ENCODE data around the gene NR1H3.
A peak's percentile ranks its signal among the peaks of the same experiment; 100 is the strongest.

The NR1H3 gene

GRCh38 chr11:47247502-47247901 is 10.3 kb upstream of the NR1H3 start:
- H3K27ac Mint-ChIP-seq = no peak overlapping the region
- no peaks in the 10 kb centered on the region for H3K9me3 Mint-ChIP-seq
- no peak for TF ChIP-seq CTCF (IDR thresholded peaks at IDR 0.05; ENCODE audit: unreplicated experiment in 3 of 3)
- peak overlapping the region; percentile 93 to 99 (median 99) for H3K4me3 Mint-ChIP-seq
- H3K27me3 Mint-ChIP-seq (ENCODE audit: low read depth) = no peaks in the 10 kb centered on the region
- peaks cover 20% of the 10 kb centered on the region for H3K4me1 Mint-ChIP-seq
- peaks cover 29% of the 10 kb centered on the region for H3K36me3 Mint-ChIP-seq (ENCODE audit: low read depth)

GRCh38 chr11:47248304-47248663 is 9.5 kb upstream of the NR1H3 start:
- Mint-ChIP-seq H3K9me3 (no peaks in the 10 kb centered on the region), H3K27ac (peak overlapping the region; percentile 100), H3K4me1 (peaks cover 22% of the 10 kb centered on the region), H3K36me3 (ENCODE audit: low read depth) (peaks cover 21% of the 10 kb centered on the region), H3K27me3 (ENCODE audit: low read depth) (no peaks in the 10 kb centered on the region), H3K4me3 (peak overlapping the region; percentile 93 to 99 (median 99))
- no peak for TF ChIP-seq CTCF (IDR thresholded peaks at IDR 0.05; ENCODE audit: unreplicated experiment in 3 of 3)

- Mint-ChIP-seq H3K27ac (peak within 1 kb of the TSS; percentile 100), H3K4me1 (peaks cover 28% of the 10 kb centered on the region), H3K27me3 (ENCODE audit: low read depth) (no peaks in the 10 kb centered on the region), H3K4me3 (peak within 1 kb of the TSS; percentile 93 to 99 (median 99)), H3K36me3 (ENCODE audit: low read depth) (peaks cover 17% of the 10 kb centered on the region), H3K9me3 (no peaks in the 10 kb centered on the region)
- TF ChIP-seq CTCF (IDR thresholded peaks at IDR 0.05; ENCODE audit: unreplicated experiment in 3 of 3) = peak in 2 of 3 experiments; percentile 20 to 25
These were observed 9.0 kb upstream of the NR1H3 start, which contains the start of gene ACP2 for GRCh38 chr11:47248664-47249377. TSS of gene ACP2 (minus strand) at chr11:47248814. CDS start at chr11:47248789, 25 bp downstream.

GRCh38 chr11:47249378-47249715 is 8.4 kb upstream of the NR1H3 start:
- peak overlapping the region; percentile 100 for H3K27ac Mint-ChIP-seq
- peak overlapping the region; percentile 93 to 99 (median 99) for H3K4me3 Mint-ChIP-seq
- peaks cover 15% of the 10 kb centered on the region for H3K36me3 Mint-ChIP-seq (ENCODE audit: low read depth)
- TF ChIP-seq CTCF (IDR thresholded peaks at IDR 0.05; ENCODE audit: unreplicated experiment in 3 of 3) = no peak
- H3K4me1 Mint-ChIP-seq = peaks cover 33% of the 10 kb centered on the region
- H3K27me3 Mint-ChIP-seq (ENCODE audit: low read depth) = no peaks in the 10 kb centered on the region
- H3K9me3 Mint-ChIP-seq = no peaks in the 10 kb centered on the region

- H3K27ac Mint-ChIP-seq = peak overlapping the region; percentile 21 to 90 (median 82)
- H3K27me3 Mint-ChIP-seq (ENCODE audit: low read depth) = no peaks in the 10 kb centered on the region
- H3K36me3 Mint-ChIP-seq (ENCODE audit: low read depth) = no peaks in the 10 kb centered on the region
These were observed 6.0 kb upstream of the NR1H3 start for GRCh38 chr11:47251751-47252150.

More at GRCh38 chr11:47251751-47252150, 6.0 kb upstream of the NR1H3 start:
- Mint-ChIP-seq H3K9me3 (no peaks in the 10 kb centered on the region), H3K4me1 (peaks cover 47% of the 10 kb centered on the region), H3K4me3 (peak overlapping the region in 2 of 3 experiments; percentile 66 to 81)
- TF ChIP-seq CTCF (IDR thresholded peaks at IDR 0.05; ENCODE audit: unreplicated experiment in 3 of 3) = no peak

Measured in nephron (organoid).